CD14-positive monocyte (primary cell): ENCODE measurements around the gene GLIPR1. TPM values are rescaled to one million over a fixed set of nuclear protein-coding genes. Genes with fewer than 3 reads are reported as not detected.
A peak's percentile ranks its signal among the peaks of the same experiment; 100 is the strongest.
"Not testable (repeated sequence)": the region's sequence is repeated elsewhere in the genome, so short reads cannot be mapped to it uniquely, and the experiment has no call there.

ENCODE experiments used
- DNase-seq, 3 donors: peaks; one replicate each; pipeline ENCODE4 v3.0.0-alpha.2; 2011 to 2022
- H2AFZ ChIP-seq: 2 replicates; pipeline ENCODE4 v1.6.0; 2012; ENCODE audit warnings: mild to moderate bottlenecking, low read depth, low read length, inconsistent platforms; ENCODE audit not compliant: insufficient read depth, poor library complexity, severe bottlenecking
- H3K27ac ChIP-seq, 2 donors: 1 replicate in 1 of 2; 2 replicates in 1 of 2; pipeline ENCODE4 v1.5.1; 2012 to 2013; ENCODE audit warnings: low read length in 2 of 2, control low read depth in 1 of 2, inconsistent platforms in 1 of 2, low read depth in 1 of 2, mild to moderate bottlenecking in 1 of 2
- H3K27me3 ChIP-seq, 2 donors: one replicate each; pipeline versions ENCODE4 v1.6.0 to v1.6.1; 2011 to 2013; ENCODE audit warnings: low read length in 2 of 2; ENCODE audit not compliant: control insufficient read depth in 2 of 2, insufficient read depth in 2 of 2
- H3K36me3 ChIP-seq, 2 donors: replicated peaks in 1 of 2; 1 replicate in 1 of 2; 2 replicates in 1 of 2; pipeline versions ENCODE4 v1.5.1 to v1.6.1; 2012 to 2013; ENCODE audit warnings: low read length in 2 of 2, control low read depth in 1 of 2, inconsistent platforms in 1 of 2, mild to moderate bottlenecking in 1 of 2; ENCODE audit not compliant: insufficient read depth in 2 of 2, control insufficient read depth in 1 of 2
- H3K4me1 ChIP-seq, 2 donors: 1 replicate in 1 of 2; 2 replicates in 1 of 2; pipeline versions ENCODE4 v1.5.1 to v1.6.1; 2012 to 2013; ENCODE audit warnings: low read length in 2 of 2, control low read depth in 1 of 2, inconsistent platforms in 1 of 2, mild to moderate bottlenecking in 1 of 2, moderate library complexity in 1 of 2; ENCODE audit not compliant: insufficient read depth in 2 of 2, control insufficient read depth in 1 of 2
- H3K4me2 ChIP-seq: replicated peaks from 2 replicates; pipeline ENCODE3; 2012; ENCODE audit warnings: low read length, moderate library complexity, mild to moderate bottlenecking; ENCODE audit not compliant: poor library complexity, severe bottlenecking; ENCODE audit errors: extremely low read depth
- H3K4me3 ChIP-seq, 3 experiments: fragments of 200-600 bp in 1 of 3; sonication (generic) in 1 of 3; replicated peaks in 1 of 3; 1 replicate in 2 of 3; 2 replicates in 1 of 3; pipeline ENCODE4 v1.5.1; 2011 to 2013; ENCODE audit warnings: low read length in 3 of 3, mild to moderate bottlenecking in 3 of 3, control low read depth in 2 of 3, low read depth in 2 of 3, inconsistent platforms in 1 of 3, moderate library complexity in 1 of 3
- H3K79me2 ChIP-seq: 2 replicates; pipeline ENCODE4 v1.6.0; 2012; ENCODE audit warnings: mild to moderate bottlenecking, control low read depth, inconsistent platforms, low read length, moderate library complexity; ENCODE audit not compliant: insufficient read depth
- H3K9ac ChIP-seq: 2 replicates; pipeline ENCODE4 v1.6.0; 2017; ENCODE audit warnings: low read length, mild to moderate bottlenecking; ENCODE audit not compliant: insufficient read depth, poor library complexity, severe bottlenecking
- H3K9me3 ChIP-seq, 2 donors: replicated peaks in 1 of 2; 1 replicate in 1 of 2; 2 replicates in 1 of 2; pipeline versions ENCODE4 v1.5.1 to v1.6.1; 2012 to 2013; ENCODE audit warnings: low read length in 2 of 2, control low read depth in 1 of 2; ENCODE audit not compliant: control insufficient read depth in 1 of 2, insufficient read depth in 1 of 2
- H4K20me1 ChIP-seq: 2 replicates; pipeline ENCODE4 v1.6.0; 2012; ENCODE audit warnings: mild to moderate bottlenecking, low read length, control low read depth, moderate library complexity; ENCODE audit not compliant: insufficient read depth
- H3K27ac Mint-ChIP-seq, 7 donors: one replicate each; pipeline ENCODE4 v1.8.0; 2020; ENCODE audit warnings: mild to moderate bottlenecking in 7 of 7, mixed read lengths in 7 of 7, moderate library complexity in 6 of 7, inconsistent platforms in 2 of 7
- H3K27me3 Mint-ChIP-seq, 3 donors: one replicate each; pipeline ENCODE4 v1.8.0; 2021 to 2022; ENCODE audit warnings: low read depth in 3 of 3, mild to moderate bottlenecking in 3 of 3, mixed read lengths in 3 of 3, moderate library complexity in 3 of 3, inconsistent platforms in 1 of 3
- H3K36me3 Mint-ChIP-seq, 2 donors: one replicate each; pipeline ENCODE4 v1.8.0; 2020; ENCODE audit warnings: mixed read lengths in 2 of 2, inconsistent platforms in 1 of 2, mild to moderate bottlenecking in 1 of 2
- H3K4me1 Mint-ChIP-seq: one replicate; pipeline ENCODE4 v1.8.0; 2020; ENCODE audit warnings: mild to moderate bottlenecking, mixed read lengths
- H3K4me3 Mint-ChIP-seq, 2 donors: one replicate each; pipeline ENCODE4 v1.8.0; 2020; ENCODE audit warnings: mild to moderate bottlenecking in 2 of 2, mixed read lengths in 2 of 2, moderate library complexity in 1 of 2
- H3K9me3 Mint-ChIP-seq, 7 donors: one replicate each; pipeline ENCODE4 v1.8.0; 2020 to 2022; ENCODE audit warnings: mixed read lengths in 7 of 7, mild to moderate bottlenecking in 6 of 7, moderate library complexity in 6 of 7, inconsistent platforms in 2 of 7
- WGBS: methylation state at CpG from one replicate; pipeline ENCODE4 v1.1.5; 2013; ENCODE audit warnings: missing lambda C conversion rate; ENCODE audit not compliant: insufficient coverage; 5-methylcytosine and 5-hydroxymethylcytosine counted together
- intact Hi-C, 2 donors: fragments of 100-400 bp; cut with micrococcal nuclease; formaldehyde crosslinking; loops; one replicate each; pipeline versions ENCODE4 v1.15.0 to v1.15.1; 2023
- polyA plus RNA-seq, 3 donors: library from polyadenylated mRNA; depleted of rRNA in 1 of 3; unstranded in 2 of 3; stranded (reverse) in 1 of 3; fragments of 300-500 nt in 2 of 3; fragments of >200 nt in 1 of 3; fragmentation: Illumina TruSeq in 2 of 3; gene quantifications; 1 replicate in 2 of 3; 2 replicates in 1 of 3; pipeline ENCODE4 v1.2.3, GENCODE V29; 2012 to 2021
- TF ChIP-seq, protein P1 (sequence below): fragments of 200-600 bp; IDR thresholded peaks from one replicate; pipeline ENCODE4 v1.8.0; 2022; ENCODE audit warnings: antibody characterized with exemption, mild to moderate bottlenecking

The GLIPR1 gene
- polyA plus RNA-seq, 3 donors, result 200 to 794 (median 687) TPM

DNA sequence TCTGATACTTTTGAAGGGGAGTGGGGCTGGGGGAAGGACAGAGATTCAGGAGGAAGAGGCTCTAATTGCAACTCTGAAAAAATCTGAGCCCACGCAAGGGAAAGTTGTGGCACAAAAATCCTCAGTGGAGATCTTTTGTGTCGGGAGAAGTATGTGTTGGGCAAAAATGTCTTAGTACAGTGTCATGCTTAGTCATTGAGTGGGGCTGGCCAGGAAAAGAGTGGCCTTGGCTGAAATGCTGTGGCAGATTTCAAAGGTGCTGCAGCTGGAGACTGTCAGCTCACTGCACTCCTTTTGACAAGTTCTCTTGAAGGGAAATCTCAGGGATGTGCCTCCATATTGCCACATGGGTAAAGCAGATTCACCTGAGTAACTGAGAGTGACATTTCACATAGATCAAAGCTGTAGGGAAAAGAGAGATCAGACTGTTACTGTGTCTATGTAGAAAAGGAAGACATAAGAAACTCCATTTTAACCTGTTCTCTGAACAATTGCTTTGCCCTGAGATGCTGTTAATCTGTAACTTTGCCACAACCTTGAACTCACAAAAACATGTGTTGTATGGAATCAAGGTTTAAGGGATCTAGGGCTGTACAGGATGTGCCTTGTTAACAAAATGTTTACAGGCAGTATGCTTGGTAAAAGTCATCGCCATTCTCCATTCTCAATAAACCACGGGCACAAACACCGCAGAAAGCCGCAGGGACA is 36.0 kb upstream of the GLIPR1 start:
- Histone ChIP-seq H3K79me2 (no peaks in the 10 kb centered on the region), H3K9me3 (peaks cover 0 to 4% of the 10 kb centered on the region in 2 donors), H3K27me3 (no peaks in the 10 kb centered on the region), H2AFZ (peak overlapping the region; percentile 71), H3K4me1 (peaks cover 15 to 23% of the 10 kb centered on the region in 2 donors), H4K20me1 (no peaks in the 10 kb centered on the region), H3K9ac (no peak overlapping the region), H3K4me2 (peak overlapping the region; percentile 45), H3K36me3 (no peaks in the 10 kb centered on the region), H3K4me3 (no peak overlapping the region), H3K27ac (peak overlapping the region in 1 of 2 donors; percentile 59)
- H3K27ac Mint-ChIP-seq, result peak overlapping the region; percentile 68 to 92 (median 85)
- 18% methylated on average over 2 of the region's 6 CpGs for WGBS
- DNase-seq, result peak; percentile 11 to 24 (median 12)
- H3K9me3 Mint-ChIP-seq, result peaks cover 2 to 7% (median 6%) of the 10 kb centered on the region in 7 donors
- no peaks in the 10 kb centered on the region for H3K36me3 Mint-ChIP-seq
- intact Hi-C loops, result loop anchor here in 1 of 2 donors (5.0 kb wide), 1 partner anchor 43 kb away; no protein-coding TSS in a partner anchor
- H3K27me3 Mint-ChIP-seq, result peaks cover 0 to 2% (median 0%) of the 10 kb centered on the region in 3 donors
- TF ChIP-seq, protein P1, sequence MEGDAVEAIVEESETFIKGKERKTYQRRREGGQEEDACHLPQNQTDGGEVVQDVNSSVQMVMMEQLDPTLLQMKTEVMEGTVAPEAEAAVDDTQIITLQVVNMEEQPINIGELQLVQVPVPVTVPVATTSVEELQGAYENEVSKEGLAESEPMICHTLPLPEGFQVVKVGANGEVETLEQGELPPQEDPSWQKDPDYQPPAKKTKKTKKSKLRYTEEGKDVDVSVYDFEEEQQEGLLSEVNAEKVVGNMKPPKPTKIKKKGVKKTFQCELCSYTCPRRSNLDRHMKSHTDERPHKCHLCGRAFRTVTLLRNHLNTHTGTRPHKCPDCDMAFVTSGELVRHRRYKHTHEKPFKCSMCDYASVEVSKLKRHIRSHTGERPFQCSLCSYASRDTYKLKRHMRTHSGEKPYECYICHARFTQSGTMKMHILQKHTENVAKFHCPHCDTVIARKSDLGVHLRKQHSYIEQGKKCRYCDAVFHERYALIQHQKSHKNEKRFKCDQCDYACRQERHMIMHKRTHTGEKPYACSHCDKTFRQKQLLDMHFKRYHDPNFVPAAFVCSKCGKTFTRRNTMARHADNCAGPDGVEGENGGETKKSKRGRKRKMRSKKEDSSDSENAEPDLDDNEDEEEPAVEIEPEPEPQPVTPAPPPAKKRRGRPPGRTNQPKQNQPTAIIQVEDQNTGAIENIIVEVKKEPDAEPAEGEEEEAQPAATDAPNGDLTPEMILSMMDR, result no peak
- H3K4me1 Mint-ChIP-seq, result peaks cover 28% of the 10 kb centered on the region
- peak overlapping the region in 1 of 2 donors; percentile 62 for H3K4me3 Mint-ChIP-seq

DNA sequence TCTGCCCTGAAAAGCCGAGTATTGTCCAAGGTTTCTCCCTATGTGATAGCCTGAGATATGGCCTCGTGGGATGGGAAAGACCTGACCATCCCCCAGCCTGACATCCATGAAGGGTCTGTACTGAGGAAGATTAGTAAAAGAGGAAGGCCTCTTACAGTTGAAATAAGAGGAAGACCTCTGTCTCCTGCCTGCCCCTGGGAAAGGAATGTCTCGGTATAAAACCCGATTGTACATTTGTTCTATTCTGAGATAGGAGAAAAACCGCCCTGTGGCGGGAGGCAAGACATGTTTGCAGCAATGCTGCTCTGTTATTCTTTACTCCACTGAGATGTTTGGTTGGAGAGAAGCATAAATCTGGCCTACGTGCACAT is 35.4 kb upstream of the GLIPR1 start:
- H3K4me3 ChIP-seq, H3K4me2 ChIP-seq, H3K9ac ChIP-seq, H3K9me3 Mint-ChIP-seq, intact Hi-C loops, DNase-seq, H3K9me3 ChIP-seq, H3K27me3 ChIP-seq, H3K4me3 Mint-ChIP-seq, H3K36me3 ChIP-seq, H3K27me3 Mint-ChIP-seq, H3K36me3 Mint-ChIP-seq, H4K20me1 ChIP-seq, H3K79me2 ChIP-seq: not testable (repeated sequence)
- Mint-ChIP-seq H3K4me1 (peaks cover 28% of the 10 kb centered on the region), H3K27ac (peak overlapping the region in 6 of 7 donors; percentile 31 to 92 (median 79))
- Histone ChIP-seq H3K4me1 (peaks cover 15 to 23% of the 10 kb centered on the region in 2 donors), H3K27ac (peak overlapping the region in 1 of 2 donors; percentile 59), H2AFZ (peak overlapping the region; percentile 71)
- WGBS, result no CpG with 5 or more reads among the region's 7 CpGs
